ENCODE data around the gene SPTBN1.

SPTBN1 gene

GRCh38 chr2:54655046-54655809, 199.1 kb downstream of the SPTBN1 start:
- Histone ChIP-seq H3K9me3 (ENCODE audit: low read length) (no peaks in the 10 kb centered on the region), H3F3A (ENCODE audit: insufficient read depth, low read length) (no peaks in the 10 kb centered on the region), H3K27ac (ENCODE audit: low read depth, low read length, poor library complexity, severe bottlenecking) (no peak overlapping the region), H3K9ac (ENCODE audit: low read length) (no peak overlapping the region), H3K27me3 (ENCODE audit: insufficient read depth, low read length) (no peaks in the 10 kb centered on the region), H3K9me2 (ENCODE audit: low read depth, low read length) (no peaks in the 10 kb centered on the region), H3K4me2 (ENCODE audit: low read length) (no peak overlapping the region), H4K20me1 (ENCODE audit: insufficient read depth, low read length) (no peaks in the 10 kb centered on the region), H3K4me1 (ENCODE audit: insufficient read depth, low read length, severe bottlenecking) (no peaks in the 10 kb centered on the region), H3K79me2 (ENCODE audit: insufficient read depth, low read length) (no peaks in the 10 kb centered on the region), H2AFZ (ENCODE audit: low read length) (no peak overlapping the region), H3K36me3 (ENCODE audit: insufficient read depth, low read length) (peaks cover 38% of the 10 kb centered on the region; the same call in 1 of the 2 replicates), H3K4me3 (ENCODE audit: low read depth, low read length, poor library complexity, severe bottlenecking) (no peak overlapping the region)
- TF ChIP-seq EZH2 (IDR thresholded peaks at IDR 0.05; ENCODE audit: borderline replicate concordance, low read length) (no peak), CTCF (IDR thresholded peaks at IDR 0.05; ENCODE audit: low read length) (no peak)

GRCh38 chr2:54656863-54657262, 200.7 kb downstream of the SPTBN1 start:
- Histone ChIP-seq H3F3A (ENCODE audit: insufficient read depth, low read length) (no peaks in the 10 kb centered on the region), H2AFZ (ENCODE audit: low read length) (no peak overlapping the region), H3K9me3 (ENCODE audit: low read length) (no peaks in the 10 kb centered on the region), H4K20me1 (ENCODE audit: insufficient read depth, low read length) (no peaks in the 10 kb centered on the region), H3K4me1 (ENCODE audit: insufficient read depth, low read length, severe bottlenecking) (no peaks in the 10 kb centered on the region), H3K4me2 (ENCODE audit: low read length) (no peak overlapping the region), H3K4me3 (ENCODE audit: low read depth, low read length, poor library complexity, severe bottlenecking) (no peak overlapping the region), H3K79me2 (ENCODE audit: insufficient read depth, low read length) (no peaks in the 10 kb centered on the region), H3K9ac (ENCODE audit: low read length) (no peak overlapping the region), H3K27ac (ENCODE audit: low read depth, low read length, poor library complexity, severe bottlenecking) (no peak overlapping the region), H3K36me3 (ENCODE audit: insufficient read depth, low read length) (peaks cover 40% of the 10 kb centered on the region; the same call in 1 of the 2 replicates), H3K9me2 (ENCODE audit: low read depth, low read length) (no peaks in the 10 kb centered on the region), H3K27me3 (ENCODE audit: insufficient read depth, low read length) (no peaks in the 10 kb centered on the region)
- TF ChIP-seq EZH2 (IDR thresholded peaks at IDR 0.05; ENCODE audit: borderline replicate concordance, low read length) (no peak), CTCF (IDR thresholded peaks at IDR 0.05; ENCODE audit: low read length) (no peak)

GRCh38 chr2:54657664-54658083, 201.5 kb downstream of the SPTBN1 start:
- Histone ChIP-seq H2AFZ (ENCODE audit: low read length) (no peak overlapping the region), H3K9me3 (ENCODE audit: low read length) (no peaks in the 10 kb centered on the region), H3K9ac (ENCODE audit: low read length) (no peak overlapping the region), H3K36me3 (ENCODE audit: insufficient read depth, low read length) (peaks cover 40% of the 10 kb centered on the region; the same call in 1 of the 2 replicates), H3K79me2 (ENCODE audit: insufficient read depth, low read length) (no peaks in the 10 kb centered on the region), H3K27ac (ENCODE audit: low read depth, low read length, poor library complexity, severe bottlenecking) (no peak overlapping the region), H3K9me2 (ENCODE audit: low read depth, low read length) (no peaks in the 10 kb centered on the region), H3F3A (ENCODE audit: insufficient read depth, low read length) (no peaks in the 10 kb centered on the region), H3K4me2 (ENCODE audit: low read length) (no peak overlapping the region), H3K4me3 (ENCODE audit: low read depth, low read length, poor library complexity, severe bottlenecking) (no peak overlapping the region), H4K20me1 (ENCODE audit: insufficient read depth, low read length) (no peaks in the 10 kb centered on the region), H3K27me3 (ENCODE audit: insufficient read depth, low read length) (no peaks in the 10 kb centered on the region), H3K4me1 (ENCODE audit: insufficient read depth, low read length, severe bottlenecking) (no peaks in the 10 kb centered on the region)
- TF ChIP-seq EZH2 (IDR thresholded peaks at IDR 0.05; ENCODE audit: borderline replicate concordance, low read length): no peak
- peak; percentile 74 for TF ChIP-seq CTCF (IDR thresholded peaks at IDR 0.05; ENCODE audit: low read length)

All from OCI-LY1 (cell line).